ENCODE results near the gene ZSCAN4.

Gene ZSCAN4

GRCh38 chr19:57668635-57669034 lies at the start of gene ZSCAN4:
Gene ZSCAN4, plus strand, starts transcription at chr19:57668935. Its CDS starts 7,211 bp downstream, at chr19:57676146.
- DNase-seq = no peak

- no peak for DNase-seq
Measured at GRCh38 chr19:57620673-57621348, 47.9 kb upstream of the ZSCAN4 start.

DNA sequence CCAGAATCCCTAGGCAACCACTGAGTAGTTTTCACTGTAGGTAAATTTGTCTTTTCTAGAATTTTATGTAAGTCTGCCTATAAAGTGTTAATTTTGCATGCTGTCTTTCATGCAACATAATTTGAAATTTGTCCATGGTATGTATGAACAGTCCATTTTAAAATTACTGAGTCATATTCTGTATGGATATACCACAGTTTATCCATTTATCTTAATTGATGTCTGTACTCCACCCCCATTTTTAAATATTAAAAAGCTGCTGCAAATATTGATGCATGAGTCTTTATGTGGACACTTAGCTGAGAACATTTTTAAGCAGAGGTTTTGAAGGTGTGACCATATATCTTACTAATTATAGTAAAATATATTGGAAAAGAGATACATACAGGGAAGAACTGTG lies 45.6 kb upstream of the ZSCAN4 start:
- DNase-seq = no peak

GRCh38 chr19:57632987-57633831 lies 35.5 kb upstream of the ZSCAN4 start, which contains the start of gene ZNF211:
Gene ZNF211, plus strand, starts transcription at chr19:57633168. Its CDS starts 179 bp downstream, at chr19:57633347.
- DNase-seq = peak; percentile 91

DNA sequence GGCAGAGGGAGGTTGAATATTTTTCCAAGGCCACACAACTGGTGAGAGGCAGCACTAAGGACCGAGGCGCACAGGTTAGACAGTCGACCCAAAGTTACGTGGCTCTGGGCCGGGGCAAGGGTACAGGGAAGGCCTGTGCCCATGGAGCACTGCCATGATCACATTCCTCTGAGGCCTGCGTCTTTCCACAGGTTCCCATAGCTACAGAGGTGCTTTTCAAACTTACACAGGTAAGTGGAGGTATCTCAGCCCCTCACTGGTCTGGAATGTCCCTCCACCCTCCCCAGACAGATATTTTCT lies 35.0 kb upstream of the ZSCAN4 start:
- no peak for DNase-seq

GRCh38 chr19:57637379-57637778 lies 31.4 kb upstream of the ZSCAN4 start:
- no peak for DNase-seq

DNA sequence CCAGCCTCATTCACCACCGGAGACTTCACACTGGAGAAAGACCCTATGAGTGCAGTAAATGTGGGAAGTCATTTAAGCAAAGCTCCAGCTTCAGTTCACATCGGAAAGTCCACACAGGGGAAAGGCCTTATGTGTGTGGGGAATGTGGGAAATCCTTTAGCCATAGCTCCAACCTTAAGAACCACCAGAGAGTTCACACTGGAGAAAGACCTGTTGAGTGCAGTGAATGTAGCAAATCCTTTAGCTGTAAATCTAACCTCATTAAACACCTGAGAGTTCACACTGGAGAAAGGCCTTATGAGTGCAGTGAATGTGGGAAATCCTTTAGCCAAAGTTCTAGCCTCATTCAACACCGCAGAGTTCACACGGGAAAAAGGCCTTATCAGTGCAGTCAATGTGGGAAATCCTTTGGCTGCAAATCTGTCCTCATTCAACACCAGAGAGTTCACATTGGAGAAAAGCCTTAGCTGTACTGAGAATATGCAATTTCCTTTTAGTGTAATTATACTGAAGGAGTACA lies 27.0 kb upstream of the ZSCAN4 start:
- no peak for DNase-seq

GRCh38 chr19:57642396-57643046 lies 26.2 kb upstream of the ZSCAN4 start:
- no peak for DNase-seq

- DNase-seq = no peak
Measured at GRCh38 chr19:57643734-57644133, 25.0 kb upstream of the ZSCAN4 start.

- no peak for DNase-seq
Measured at GRCh38 chr19:57648331-57649003, 20.3 kb upstream of the ZSCAN4 start.

- DNase-seq = no peak
Measured at GRCh38 chr19:57651654-57651996, 17.1 kb upstream of the ZSCAN4 start.

- DNase-seq = no peak
Measured at GRCh38 chr19:57653689-57654088, 15.0 kb upstream of the ZSCAN4 start.

- no peak for DNase-seq
Measured at GRCh38 chr19:57655443-57655842, 13.3 kb upstream of the ZSCAN4 start.

DNA sequence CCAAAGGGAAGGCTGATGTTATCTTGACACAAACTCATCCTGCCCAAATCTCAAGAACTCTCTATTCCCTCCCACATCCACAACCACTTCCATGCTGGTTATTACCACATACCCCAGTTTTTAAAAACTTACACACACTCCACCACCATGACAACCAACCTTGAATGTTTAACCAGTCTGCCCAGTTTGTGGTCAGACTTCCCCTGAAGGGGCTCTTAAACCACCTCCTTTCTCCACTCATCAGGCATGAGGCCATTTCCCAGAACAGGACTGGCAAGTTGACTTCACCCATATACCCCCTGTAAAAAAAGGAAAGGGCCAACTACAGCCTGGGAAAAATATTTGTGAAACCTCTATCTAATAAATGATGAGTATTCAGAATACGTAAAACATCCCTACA lies 12.4 kb upstream of the ZSCAN4 start:
- DNase-seq = no peak

- peak; percentile 1 for DNase-seq
Measured at GRCh38 chr19:57664269-57665127, 4.2 kb upstream of the ZSCAN4 start.

GRCh38 chr19:57665261-57665806 lies 3.4 kb upstream of the ZSCAN4 start:
- no peak for DNase-seq

DNA sequence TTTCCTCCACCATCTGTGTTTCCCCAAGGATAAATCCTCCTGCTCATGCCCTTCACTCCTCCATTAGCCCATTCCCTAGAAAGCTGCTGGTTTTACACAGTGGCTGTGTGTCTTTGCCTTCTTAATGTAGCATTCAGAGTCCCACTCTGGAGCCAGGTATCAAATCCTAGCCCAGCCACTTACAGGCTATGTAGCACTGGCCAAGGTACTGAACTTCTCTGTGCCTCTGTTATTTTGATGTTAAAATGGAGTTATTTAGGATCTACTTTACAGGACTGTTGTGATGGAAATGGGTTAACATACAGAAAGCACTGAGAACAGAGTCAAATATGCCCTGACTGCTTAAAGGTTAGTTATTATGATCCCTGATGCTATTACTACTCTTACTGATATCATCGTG lies 1.5 kb upstream of the ZSCAN4 start:
- DNase-seq = no peak

DNA sequence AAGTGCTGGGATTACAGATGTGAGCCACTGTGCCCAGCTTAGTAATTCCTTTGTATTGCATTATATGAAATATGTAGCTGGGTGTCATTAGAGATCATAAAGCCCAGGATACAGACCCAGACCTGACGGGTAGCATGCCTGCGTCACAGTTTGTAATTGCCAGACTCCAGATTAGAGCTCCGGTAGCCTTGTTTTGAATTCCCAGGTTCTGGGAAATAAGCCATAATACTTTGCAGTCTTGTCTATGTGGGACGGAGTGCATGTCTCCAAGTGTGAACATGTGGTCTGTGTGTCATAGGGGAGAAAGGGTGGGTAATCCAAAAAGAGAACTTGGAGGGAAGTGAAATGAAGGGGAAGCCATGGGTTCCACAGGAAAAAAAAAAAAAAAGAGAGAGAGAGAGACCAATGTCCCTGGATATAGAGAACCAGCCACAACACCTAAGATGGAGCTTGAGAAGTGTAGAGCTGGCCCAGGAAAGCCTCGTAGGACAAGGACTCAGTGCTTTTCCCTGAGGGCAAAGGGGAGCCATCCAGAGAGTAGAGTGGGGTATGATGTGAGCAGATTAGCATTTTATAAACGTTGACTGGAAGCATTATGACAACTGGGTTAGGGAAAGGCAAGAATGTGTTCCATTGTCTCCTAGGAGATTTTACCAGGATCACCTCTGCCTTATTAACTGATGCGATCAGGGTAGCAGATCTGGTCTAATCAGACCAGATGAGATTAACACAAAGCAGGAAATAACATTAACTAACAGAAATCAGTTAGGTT lies 2.6 kb downstream of the ZSCAN4 start:
- no peak for DNase-seq

DNA sequence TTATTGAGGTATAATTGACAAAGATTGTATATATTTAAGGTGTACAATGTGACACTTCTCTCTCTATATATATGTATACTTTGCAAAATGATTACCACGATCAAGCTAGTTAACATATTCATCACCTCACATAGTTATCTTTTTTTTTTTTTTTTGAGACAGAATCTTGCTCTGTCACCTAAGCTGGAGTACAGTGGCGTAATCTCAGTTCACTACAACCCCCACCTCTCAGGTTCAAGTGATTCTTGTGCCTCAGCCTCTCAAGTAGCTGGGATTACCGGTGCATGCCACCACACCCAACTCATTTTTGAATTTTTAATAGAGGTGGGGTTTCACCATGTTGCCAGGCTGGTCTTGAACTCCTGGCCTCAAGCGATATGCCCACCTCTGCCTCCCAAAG lies 3.7 kb downstream of the ZSCAN4 start:
- DNase-seq = no peak

DNA sequence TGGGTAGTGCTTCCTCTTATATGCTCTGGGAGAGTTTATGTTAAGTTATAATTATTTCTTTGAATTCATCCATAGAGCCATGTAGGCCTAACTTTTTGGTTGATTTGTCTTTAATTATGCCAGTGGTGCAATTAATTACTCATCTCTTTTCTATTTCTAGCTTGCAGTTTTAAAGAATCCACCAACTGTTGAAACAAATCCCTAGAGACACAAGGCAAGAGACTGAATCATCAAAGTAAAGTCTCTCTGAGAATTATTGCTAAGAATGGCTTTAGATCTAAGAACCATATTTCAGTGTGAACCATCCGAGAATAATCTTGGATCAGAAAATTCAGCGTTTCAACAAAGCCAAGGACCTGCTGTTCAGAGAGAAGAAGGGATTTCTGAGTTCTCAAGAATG lies 7.1 kb downstream of the ZSCAN4 start:
- no peak for DNase-seq

DNA sequence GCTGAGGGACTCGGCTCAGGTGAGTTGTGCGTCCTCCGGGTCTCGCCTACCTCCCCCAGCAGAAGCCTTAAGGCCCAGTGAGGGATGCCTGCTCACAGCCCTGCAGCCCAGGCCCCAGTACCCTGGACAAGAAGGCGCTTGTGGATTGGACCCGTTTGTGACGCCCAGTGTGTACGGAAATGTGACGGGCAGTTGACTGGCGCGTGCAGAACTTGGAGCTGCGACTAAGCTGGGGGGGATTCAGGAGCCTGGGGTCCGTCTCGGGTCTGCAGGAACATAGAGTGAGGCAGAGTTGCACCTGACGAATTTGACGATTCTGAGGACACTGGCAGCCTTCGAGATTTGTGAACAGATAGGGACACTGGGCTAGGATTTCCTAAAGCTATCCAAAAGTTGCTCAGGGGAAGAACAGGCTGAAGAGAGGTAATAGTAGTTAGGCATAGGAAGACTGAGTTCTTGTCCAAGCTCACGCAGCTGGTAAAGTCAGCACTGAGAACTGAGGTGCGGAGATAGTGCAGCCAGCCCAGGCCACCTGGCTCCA lies 13.6 kb downstream of the ZSCAN4 start:
- DNase-seq = no peak
